Endothelial cell of umbilical vein (primary cell): Measurements from ENCODE around the gene RPL13. TPM values are rescaled to one million over a fixed set of nuclear protein-coding genes. Genes with fewer than 3 reads are reported as not detected.

Experiments
- BruUV-seq: library from RNA; stranded (reverse); fragments of 400-500 nt; replicated peaks from 2 replicates; lab custom pipeline; 2021; lab: Mats Ljungman, UMichigan
- CTCF ChIA-PET: fragments of 300-600, 350-600 bp; sonication (Branson Sonifier 250); formaldehyde crosslinking; loops from one replicate; lab custom pipeline; 2021; ENCODE audit warnings: antibody characterized with exemption, inconsistent platforms; lab: Charles Lee
- POLR2A ChIA-PET: fragments of 300-600, 350-600 bp; sonication (Branson Sonifier 250); formaldehyde crosslinking; loops from one replicate; lab custom pipeline; 2021; ENCODE audit warnings: antibody characterized with exemption, inconsistent platforms; lab: Charles Lee
- DNase-seq: peaks from one replicate; pipeline ENCODE4 v3.0.0-alpha.2; 2011; ENCODE audit warnings: low read depth, low spot score
- FAIRE-seq: peaks from 2 replicates; lab custom pipeline; 2011; peaks lifted over from hg19 to GRCh38; lab: Jason Lieb, UNC
- H2AFZ ChIP-seq: 2 replicates; pipeline ENCODE4 v1.6.0; 2012; ENCODE audit warnings: low read depth, low read length, control low read depth, inconsistent platforms
- H3K27ac ChIP-seq: 2 replicates; pipeline ENCODE4 v1.5.1; 2011; ENCODE audit warnings: low read depth, mild to moderate bottlenecking, control low read depth, low read length, moderate library complexity; ENCODE audit not compliant: insufficient read depth
- H3K27me3 ChIP-seq, 2 experiments: 2 replicates each; pipeline versions ENCODE4 v1.6.0 to v1.6.1; 2011; ENCODE audit warnings: low read length in 2 of 2, mixed read lengths in 1 of 2; ENCODE audit not compliant: control insufficient read depth in 2 of 2, insufficient read depth in 2 of 2
- H3K36me3 ChIP-seq, 2 experiments: 2 replicates in 1 of 2; 3 replicates in 1 of 2; pipeline ENCODE4 v1.5.1; 2011; ENCODE audit warnings: low read length in 2 of 2, mild to moderate bottlenecking in 1 of 2, moderate library complexity in 1 of 2; ENCODE audit not compliant: control insufficient read depth in 2 of 2, insufficient read depth in 2 of 2; ENCODE audit errors: extremely low read depth in 1 of 2
- H3K4me1 ChIP-seq: 3 replicates; pipeline ENCODE4 v1.5.1; 2011; ENCODE audit warnings: mild to moderate bottlenecking, low read length; ENCODE audit not compliant: control insufficient read depth, insufficient read depth; ENCODE audit errors: extremely low read depth
- H3K4me2 ChIP-seq: 2 replicates; pipeline ENCODE4 v1.6.1; 2011; ENCODE audit warnings: low read length, control low read depth, mixed read lengths; ENCODE audit not compliant: insufficient read depth
- H3K4me3 ChIP-seq, 3 experiments: fragments of 200-600 bp in 1 of 3; sonication (generic), shearing (Covaris generic) in 1 of 3; replicated peaks in 1 of 3; 2 replicates each; pipeline ENCODE4 v1.5.1; 2011 to 2016; ENCODE audit warnings: control low read depth in 3 of 3, low read length in 3 of 3, mild to moderate bottlenecking in 2 of 3, inconsistent platforms in 1 of 3, low read depth in 1 of 3, moderate library complexity in 1 of 3; ENCODE audit not compliant: insufficient read depth in 1 of 3
- H3K79me2 ChIP-seq: 2 replicates; pipeline ENCODE4 v1.6.0; 2012; ENCODE audit warnings: low read length, inconsistent platforms; ENCODE audit not compliant: control insufficient read depth, insufficient read depth
- H3K9ac ChIP-seq: replicated peaks from 2 replicates; pipeline ENCODE3; 2011; ENCODE audit warnings: low read length, control low read depth; ENCODE audit not compliant: insufficient read depth; ENCODE audit errors: extremely low read depth
- H3K9me1 ChIP-seq: replicated peaks from 3 replicates; pipeline ENCODE4 v1.6.0; 2011; ENCODE audit warnings: mild to moderate bottlenecking, low read length; ENCODE audit not compliant: control insufficient read depth, insufficient read depth; ENCODE audit errors: extremely low read depth
- H3K9me3 ChIP-seq: replicated peaks from 2 replicates; pipeline ENCODE4 v1.5.1; 2012; ENCODE audit warnings: low read length, inconsistent platforms; ENCODE audit not compliant: control insufficient read depth, insufficient read depth
- H4K20me1 ChIP-seq: replicated peaks from 2 replicates; pipeline ENCODE3; 2011; ENCODE audit warnings: mild to moderate bottlenecking, low read length; ENCODE audit not compliant: control insufficient read depth, insufficient read depth; ENCODE audit errors: extremely low read depth
- EZH2 ChIP-seq: IDR thresholded peaks from 2 replicates; pipeline ENCODE4 v1.6.1; 2012; ENCODE audit warnings: borderline replicate concordance, low read depth, mild to moderate bottlenecking, moderate library complexity, low read length, inconsistent platforms; ENCODE audit not compliant: severe bottlenecking
- FOS ChIP-seq: IDR thresholded peaks from 2 replicates; pipeline ENCODE4 v1.6.1; 2011; ENCODE audit warnings: mild to moderate bottlenecking, low read length, moderate library complexity, borderline replicate concordance; ENCODE audit not compliant: insufficient read depth
- GATA2 ChIP-seq: IDR thresholded peaks from 2 replicates; pipeline ENCODE4 v1.7.0; 2011; ENCODE audit warnings: low read depth, mild to moderate bottlenecking, moderate library complexity, mixed read lengths, low read length; ENCODE audit not compliant: insufficient read length, insufficient read depth
- JUN ChIP-seq: IDR thresholded peaks from 2 replicates; pipeline ENCODE4 v1.6.1; 2011; ENCODE audit warnings: borderline replicate concordance, low read depth; ENCODE audit not compliant: insufficient read length, insufficient read depth
- MYC ChIP-seq: IDR thresholded peaks from one replicate; pipeline ENCODE4 v1.6.1; 2011; ENCODE audit warnings: mild to moderate bottlenecking, low read depth, low read length
- POLR2A ChIP-seq: IDR thresholded peaks from 2 replicates; pipeline ENCODE4 v1.6.1; 2012; ENCODE audit warnings: low read depth, mild to moderate bottlenecking, control low read depth, low read length
- POLR2AphosphoS5 ChIP-seq: IDR thresholded peaks from 2 replicates; pipeline ENCODE4 v1.6.1; 2012; ENCODE audit warnings: low read depth, mild to moderate bottlenecking, control low read depth, low read length, moderate library complexity; ENCODE audit not compliant: insufficient read depth
- dilution Hi-C: fragments of 300-500 bp; cut with MboI; formaldehyde crosslinking; loops from one replicate; pipeline ENCODE4 v1.15.0; 2019; ENCODE audit warnings: low sequenced_read_pairs; ENCODE audit not compliant: extremely low pct_ligation_motif_present
- intact Hi-C: fragments of 100-400 bp; cut with micrococcal nuclease; formaldehyde crosslinking; loops from one replicate; pipeline ENCODE4 v1.10.0; 2022
- polyA plus RNA-seq, 4 experiments: library from polyadenylated mRNA; depleted of rRNA in 3 of 4; stranded (reverse) in 3 of 4; unstranded in 1 of 4; fragments of >200 nt; gene quantifications; 2 replicates each; pipeline versions ENCODE4 v1.2.1 to v1.2.3, GENCODE V29; 2011 to 2012; ENCODE audit warnings: missing spikeins in 1 of 4
- total RNA-seq: library from RNA; stranded (reverse); gene quantifications from 2 replicates; pipeline ENCODE4 v1.2.3, GENCODE V29; 2021
- TF ChIP-seq, protein P1 (sequence below): IDR thresholded peaks from 2 replicates; pipeline ENCODE4 v1.6.1; 2011; ENCODE audit not compliant: insufficient read depth, insufficient read length
- TF ChIP-seq, protein P2 (sequence below), 2 donors: IDR thresholded peaks; 1 replicate in 1 of 2; 2 replicates in 1 of 2; pipeline ENCODE4 v1.5.1; 2011; ENCODE audit warnings: low read length in 2 of 2, mild to moderate bottlenecking in 2 of 2, moderate library complexity in 2 of 2, control low read depth in 1 of 2, inconsistent platforms in 1 of 2, low read depth in 1 of 2; ENCODE audit not compliant: insufficient read depth in 1 of 2; ENCODE audit errors: extremely low read depth in 1 of 2

RPL13 gene
- total and polyA plus RNA-seq, 2 donors (not counting 3 experiments of a cell fraction or from before 2014, with no cell fraction given): 1,463 to 5,670 TPM

DNA sequence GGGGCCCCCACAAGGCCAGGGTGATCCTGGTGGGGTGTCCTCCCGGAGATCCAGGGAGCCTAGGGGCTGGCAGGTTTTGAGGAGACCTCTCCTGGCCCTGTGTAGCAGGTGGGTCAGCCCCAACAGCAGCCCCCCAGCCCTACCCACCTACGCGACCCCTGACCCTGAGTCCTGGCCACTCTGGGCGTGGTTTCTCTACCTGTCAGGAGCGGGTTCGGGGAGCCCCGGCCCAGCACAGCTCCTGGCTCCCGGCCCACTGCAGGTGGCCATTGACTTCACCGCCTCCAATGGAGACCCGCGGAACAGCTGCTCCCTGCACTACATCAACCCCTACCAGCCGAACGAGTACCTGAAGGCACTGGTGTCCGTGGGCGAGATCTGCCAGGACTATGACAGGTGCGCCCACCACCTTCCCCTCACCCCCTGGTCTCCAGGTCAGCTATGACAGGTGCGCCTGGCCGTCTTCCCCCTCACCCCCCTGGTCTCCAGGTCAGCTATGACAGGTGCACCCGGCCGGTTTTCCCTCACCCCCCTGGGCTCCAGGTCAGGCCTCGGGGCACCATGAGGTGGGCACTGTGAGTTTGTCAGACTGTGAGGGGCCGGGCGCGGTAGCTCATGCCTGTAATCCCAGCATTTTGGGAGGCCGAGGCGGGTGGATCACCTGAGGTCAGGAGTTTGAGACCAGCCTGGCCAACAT lies 28.1 kb downstream of the RPL13 start:
- H3K27me3 ChIP-seq: no peaks in the 10 kb centered on the region
- H3K4me2 ChIP-seq: no peak overlapping the region
- H3K9me3 ChIP-seq: no peaks in the 10 kb centered on the region
- TF ChIP-seq, protein P1, sequence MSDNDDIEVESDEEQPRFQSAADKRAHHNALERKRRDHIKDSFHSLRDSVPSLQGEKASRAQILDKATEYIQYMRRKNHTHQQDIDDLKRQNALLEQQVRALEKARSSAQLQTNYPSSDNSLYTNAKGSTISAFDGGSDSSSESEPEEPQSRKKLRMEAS: no peak
- TF ChIP-seq, protein P2, sequence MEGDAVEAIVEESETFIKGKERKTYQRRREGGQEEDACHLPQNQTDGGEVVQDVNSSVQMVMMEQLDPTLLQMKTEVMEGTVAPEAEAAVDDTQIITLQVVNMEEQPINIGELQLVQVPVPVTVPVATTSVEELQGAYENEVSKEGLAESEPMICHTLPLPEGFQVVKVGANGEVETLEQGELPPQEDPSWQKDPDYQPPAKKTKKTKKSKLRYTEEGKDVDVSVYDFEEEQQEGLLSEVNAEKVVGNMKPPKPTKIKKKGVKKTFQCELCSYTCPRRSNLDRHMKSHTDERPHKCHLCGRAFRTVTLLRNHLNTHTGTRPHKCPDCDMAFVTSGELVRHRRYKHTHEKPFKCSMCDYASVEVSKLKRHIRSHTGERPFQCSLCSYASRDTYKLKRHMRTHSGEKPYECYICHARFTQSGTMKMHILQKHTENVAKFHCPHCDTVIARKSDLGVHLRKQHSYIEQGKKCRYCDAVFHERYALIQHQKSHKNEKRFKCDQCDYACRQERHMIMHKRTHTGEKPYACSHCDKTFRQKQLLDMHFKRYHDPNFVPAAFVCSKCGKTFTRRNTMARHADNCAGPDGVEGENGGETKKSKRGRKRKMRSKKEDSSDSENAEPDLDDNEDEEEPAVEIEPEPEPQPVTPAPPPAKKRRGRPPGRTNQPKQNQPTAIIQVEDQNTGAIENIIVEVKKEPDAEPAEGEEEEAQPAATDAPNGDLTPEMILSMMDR (IDR thresholded peaks at IDR 0.05; ENCODE audit: extremely low read depth in 1 of 2, insufficient read depth in 1 of 2, low read depth in 1 of 2, low read length in 2 of 2): no peak
- TF ChIP-seq MYC (no peak), GATA2 (no peak), POLR2A (no peak), JUN (no peak), POLR2AphosphoS5 (no peak), FOS (no peak), EZH2 (no peak)
- POLR2A ChIA-PET: no interaction called here
- no peak overlapping the region for H3K4me3 ChIP-seq
- no peak overlapping the region for H3K9ac ChIP-seq
- H3K27ac ChIP-seq: no peak overlapping the region
- BruUV-seq: no TSS peak
- H4K20me1 ChIP-seq: no peaks in the 10 kb centered on the region
- DNase-seq: no peak
- no peaks in the 10 kb centered on the region for H3K4me1 ChIP-seq
- intact Hi-C loops: no loop called here
- H3K79me2 ChIP-seq: no peaks in the 10 kb centered on the region
- no peaks in the 10 kb centered on the region for H3K36me3 ChIP-seq
- dilution Hi-C loops: no loop called here
- no peak for FAIRE-seq
- no peaks in the 10 kb centered on the region for H3K9me1 ChIP-seq
- CTCF ChIA-PET: interaction anchor here (1.6 to 2.1 kb wide), 2 partner anchors 11 to 14 kb away, joined by 4 to 7 read pairs; no protein-coding TSS in a partner anchor
- H2AFZ ChIP-seq: no peak overlapping the region
